Effector CD8-positive, alpha-beta T cell (primary cell): ENCODE measurements around the gene MPPED2.

Experiments used
- DNase-seq: peaks from one replicate; lab custom pipeline; 2025; lab: John Stamatoyannopoulos, UW

MPPED2 gene

DNA sequence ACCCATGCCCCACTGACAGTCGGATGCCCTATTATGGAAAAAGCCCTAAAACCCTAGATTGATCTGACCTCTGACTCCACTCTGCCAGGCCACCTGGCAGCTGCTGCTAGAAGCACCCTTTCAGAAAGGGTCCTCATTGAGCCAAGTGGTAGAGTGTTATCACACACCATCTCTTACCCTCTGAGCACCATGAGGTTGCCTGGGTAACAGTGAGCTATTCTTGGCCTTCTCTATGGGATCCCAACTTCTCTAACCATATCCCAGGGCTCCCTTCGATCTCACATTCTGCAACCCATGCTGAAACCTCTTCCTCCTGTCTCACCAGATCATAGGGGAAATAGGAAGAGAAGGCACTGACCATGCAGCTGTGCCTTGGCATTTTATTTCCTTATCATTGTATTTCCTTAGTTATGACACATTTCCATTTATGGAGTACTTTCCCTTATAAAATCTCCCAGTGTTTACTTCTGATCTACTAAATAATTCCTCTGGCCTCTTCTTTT is 52.7 kb downstream of the MPPED2 start:
- DNase-seq: no peak

DNA sequence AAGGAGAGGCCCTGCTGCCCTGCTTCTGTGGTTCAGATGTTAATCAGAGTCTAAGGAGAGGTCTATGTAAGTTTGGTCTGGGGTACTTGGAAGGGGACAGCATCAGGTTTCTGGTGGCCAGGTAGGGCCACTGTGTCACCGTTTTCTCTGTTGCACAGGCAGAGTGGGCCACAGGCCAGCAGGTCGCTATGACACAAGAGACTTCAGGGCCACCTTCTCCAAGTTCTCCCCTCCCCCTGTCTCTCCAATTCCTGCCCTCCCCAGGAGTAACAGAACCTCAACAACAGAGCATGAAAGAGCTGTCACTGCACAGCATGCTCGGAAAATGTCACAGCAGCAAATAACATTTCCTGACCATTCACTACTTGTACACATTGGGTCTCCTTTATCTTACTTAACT is 58.6 kb downstream of the MPPED2 start:
- no peak for DNase-seq

DNA sequence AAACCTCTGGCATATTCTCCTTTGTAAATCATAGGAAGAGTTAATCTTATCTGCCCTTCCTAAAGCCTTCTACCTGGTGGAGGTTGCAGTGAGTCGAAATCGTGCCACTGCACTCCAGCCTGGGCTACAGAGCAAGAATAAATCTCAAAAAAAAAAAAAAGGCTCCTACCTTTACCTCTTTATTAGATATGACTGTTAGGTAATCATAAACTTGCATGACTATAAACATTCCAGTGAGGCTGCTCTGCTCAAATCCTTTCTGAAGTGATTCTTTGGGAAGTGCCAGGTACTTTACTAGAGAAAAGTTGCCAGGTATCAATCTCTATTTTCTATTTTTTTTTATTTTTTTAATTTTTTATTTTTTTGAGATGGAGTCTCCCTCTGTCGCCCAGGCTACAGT is 59.6 kb downstream of the MPPED2 start:
- no peak for DNase-seq

DNA sequence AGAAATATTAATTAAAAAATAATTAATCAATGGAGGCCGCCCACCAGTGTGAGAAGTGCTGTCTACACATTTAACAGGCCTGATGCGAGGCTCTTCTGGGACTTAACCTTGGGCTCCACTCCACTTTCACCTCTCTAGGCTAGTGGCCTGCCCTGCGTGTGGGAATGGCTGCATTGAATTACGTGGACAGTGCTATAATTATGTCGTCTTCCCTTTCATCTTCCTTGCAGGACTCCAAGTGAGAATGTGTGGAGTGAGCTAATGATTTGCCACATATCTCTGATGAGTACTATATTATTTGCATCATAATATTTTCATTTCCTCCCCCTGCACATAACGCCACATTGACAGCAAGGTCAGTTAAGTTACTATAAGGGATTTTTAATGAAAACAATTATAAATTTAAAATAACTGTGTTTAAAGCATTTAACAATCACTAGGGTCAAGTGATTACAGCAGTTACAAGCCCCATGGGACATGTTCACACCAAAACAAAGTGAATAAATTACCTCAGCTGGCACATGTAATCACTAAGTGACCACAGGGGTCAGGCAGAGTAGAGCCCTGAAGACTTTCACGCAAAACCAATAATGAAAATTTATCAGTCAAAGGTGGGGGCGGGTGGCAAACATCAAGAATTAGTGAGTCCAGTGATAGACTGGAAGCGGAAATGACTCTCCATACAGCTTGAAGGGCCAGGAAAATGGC is 63.5 kb downstream of the MPPED2 start:
- DNase-seq: no peak

DNA sequence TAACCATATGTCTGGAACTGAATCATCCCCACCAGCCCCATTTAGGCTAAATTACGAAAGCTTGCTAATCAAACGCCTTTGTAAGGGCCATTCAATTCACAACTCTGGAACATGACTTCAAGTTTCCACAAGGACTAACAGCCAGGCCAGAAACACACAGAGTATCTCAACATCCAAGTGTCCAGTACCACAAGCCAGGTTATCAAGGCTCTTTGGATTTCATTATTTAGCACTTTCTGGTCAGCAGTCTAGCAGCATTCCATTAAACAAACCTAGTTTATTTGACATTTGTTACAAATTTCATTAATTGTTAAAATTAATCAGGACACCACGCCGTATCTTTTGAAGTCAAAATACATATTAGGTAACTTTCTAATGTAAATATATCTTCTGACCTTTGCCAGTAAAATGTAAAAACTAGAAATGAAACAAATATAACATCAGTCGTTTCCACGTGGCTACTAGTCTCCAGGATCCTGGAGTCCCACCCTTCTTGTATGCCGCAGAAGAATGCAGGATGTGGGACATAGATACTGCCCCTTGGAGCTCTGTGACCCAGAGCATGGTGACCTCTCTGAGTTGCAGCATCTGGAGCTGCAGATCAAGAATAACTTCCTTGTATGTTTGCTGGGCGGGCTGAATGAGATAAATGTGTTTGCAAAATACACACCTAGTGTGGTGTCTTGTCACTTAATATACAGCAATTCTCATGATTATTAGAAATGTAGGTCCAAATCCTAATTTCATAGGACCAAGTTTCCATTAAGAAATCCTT is 64.7 kb downstream of the MPPED2 start:
- no peak for DNase-seq

DNA sequence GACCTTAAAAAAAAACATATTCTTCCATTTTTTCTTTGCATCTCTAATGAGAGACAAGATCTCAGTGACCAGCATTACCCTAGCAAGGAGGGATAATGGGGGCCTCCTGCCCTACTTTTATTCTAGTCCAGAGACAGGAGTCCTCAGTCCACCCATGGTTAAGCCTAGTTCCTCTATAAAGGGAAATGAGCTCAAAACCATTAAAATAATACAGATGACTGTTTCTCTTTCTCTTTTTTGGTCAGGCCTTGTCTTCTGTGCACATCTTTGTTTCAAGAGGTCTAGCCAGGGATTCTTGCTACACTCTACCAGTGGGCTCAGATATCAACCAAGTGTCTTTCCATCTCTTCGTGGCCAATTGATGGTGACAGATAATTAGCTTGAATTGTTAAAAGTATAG is 73.1 kb downstream of the MPPED2 start:
- no peak for DNase-seq

DNA sequence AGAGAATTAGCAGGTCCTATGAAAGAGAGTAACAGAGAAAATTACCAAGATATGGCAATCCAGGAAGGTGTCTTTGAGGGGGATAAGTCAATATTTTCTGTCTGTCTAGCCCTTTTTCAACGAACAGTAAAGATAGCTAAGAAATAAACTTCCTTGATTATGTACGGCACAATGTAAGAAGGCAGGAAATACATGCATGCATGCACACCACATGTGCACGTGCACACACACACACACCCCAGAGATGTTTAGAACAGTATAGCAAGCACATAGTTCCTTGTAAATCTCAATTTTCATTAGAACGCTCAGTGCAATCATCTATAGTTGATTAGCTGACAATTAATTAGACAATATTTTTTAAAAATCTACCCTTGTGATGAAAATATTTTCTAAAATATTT is 74.7 kb downstream of the MPPED2 start:
- DNase-seq: no peak

DNA sequence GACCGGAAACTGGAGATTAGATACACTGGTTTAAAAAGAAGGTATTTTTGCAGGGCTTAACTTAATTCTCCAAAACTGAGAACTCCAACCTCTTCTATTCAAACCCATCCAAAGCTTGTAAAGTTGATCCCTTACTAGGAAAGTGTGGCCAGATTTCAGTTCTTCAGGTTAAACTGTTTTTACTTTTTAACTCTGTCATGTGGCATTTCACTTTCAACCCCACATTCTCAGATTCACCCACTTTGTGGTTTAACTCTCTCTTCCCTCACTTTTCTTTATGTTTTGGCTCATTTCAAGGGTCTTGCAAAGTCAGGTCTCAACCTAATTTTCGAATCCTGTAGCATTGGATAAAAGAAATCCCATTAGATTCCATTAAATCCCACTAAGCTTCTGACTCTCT is 75.4 kb downstream of the MPPED2 start:
- no peak for DNase-seq

DNA sequence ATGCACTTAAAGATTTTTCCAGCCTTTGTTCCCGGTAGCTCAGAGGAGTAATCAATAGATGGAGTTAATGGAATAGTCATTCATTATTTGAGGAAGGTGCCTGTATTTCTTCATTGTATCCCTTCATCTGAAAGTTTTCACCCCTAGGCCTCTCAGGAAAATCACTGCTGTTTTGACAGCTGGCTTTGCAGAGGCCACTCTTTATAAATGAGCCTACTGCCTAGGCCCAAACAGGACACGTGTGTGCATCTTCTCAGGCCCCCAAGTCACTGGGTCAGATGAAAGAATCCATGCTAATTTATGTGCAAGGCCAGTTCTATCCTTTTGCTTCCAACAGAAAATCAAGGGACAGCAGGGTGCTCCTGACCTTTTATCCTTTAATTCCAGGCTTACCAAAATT is 76.8 kb downstream of the MPPED2 start:
- no peak for DNase-seq

DNA sequence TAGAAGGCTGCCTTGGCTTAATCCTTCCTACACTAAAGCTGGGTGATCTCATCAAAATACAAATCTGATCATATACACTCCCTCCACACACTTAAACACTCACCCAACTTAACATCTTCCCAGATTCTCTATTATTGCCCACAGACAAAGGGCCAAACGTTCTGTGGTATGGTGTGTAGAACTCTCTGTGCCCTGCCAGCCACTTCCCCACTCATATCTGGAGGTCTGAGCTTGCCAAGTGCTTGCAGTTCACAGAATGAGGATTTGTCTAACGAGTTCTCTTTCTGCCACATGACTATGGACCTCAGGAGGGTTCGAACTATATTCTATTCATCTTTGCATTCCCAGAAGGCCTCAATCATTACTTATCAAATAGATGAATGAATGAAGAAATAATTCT is 77.6 kb downstream of the MPPED2 start:
- no peak for DNase-seq

DNA sequence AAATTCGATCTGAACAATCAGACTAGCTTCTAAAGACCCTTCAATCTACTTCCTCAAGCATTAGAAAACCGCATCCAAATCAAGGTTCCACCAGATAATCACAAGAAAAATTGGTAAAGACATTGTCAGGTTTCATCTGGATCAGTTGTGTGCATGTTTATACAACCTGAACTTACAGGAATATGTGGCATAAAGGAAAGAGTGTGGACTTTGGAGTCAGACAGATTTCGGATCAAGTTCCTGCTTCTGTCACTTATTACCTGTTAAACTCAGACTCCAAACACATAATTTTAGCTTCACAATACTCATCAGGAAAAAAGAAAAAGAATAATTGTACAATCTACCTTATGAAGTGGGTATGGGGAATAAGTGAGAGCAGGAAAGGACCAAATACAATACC is 80.5 kb downstream of the MPPED2 start:
- DNase-seq: no peak

DNA sequence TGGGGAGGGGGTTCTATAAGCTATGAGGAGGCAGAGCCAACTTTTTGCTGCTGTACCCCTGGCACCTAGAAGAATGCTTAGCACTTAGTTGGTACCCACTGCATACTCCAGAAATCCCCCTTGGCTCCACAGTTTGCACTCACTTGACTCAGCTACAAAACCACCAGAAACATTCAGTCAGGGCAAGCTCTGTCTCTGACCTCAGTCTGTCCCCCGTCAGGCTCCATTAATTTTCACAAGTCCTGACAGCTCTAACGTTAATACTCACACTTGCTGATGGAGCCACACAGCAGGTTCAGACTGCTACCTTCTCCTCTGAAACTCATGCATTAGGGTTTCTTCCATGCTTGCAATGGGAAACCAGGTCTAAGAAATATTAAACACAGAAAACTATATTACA is 81.7 kb downstream of the MPPED2 start:
- DNase-seq: no peak

DNA sequence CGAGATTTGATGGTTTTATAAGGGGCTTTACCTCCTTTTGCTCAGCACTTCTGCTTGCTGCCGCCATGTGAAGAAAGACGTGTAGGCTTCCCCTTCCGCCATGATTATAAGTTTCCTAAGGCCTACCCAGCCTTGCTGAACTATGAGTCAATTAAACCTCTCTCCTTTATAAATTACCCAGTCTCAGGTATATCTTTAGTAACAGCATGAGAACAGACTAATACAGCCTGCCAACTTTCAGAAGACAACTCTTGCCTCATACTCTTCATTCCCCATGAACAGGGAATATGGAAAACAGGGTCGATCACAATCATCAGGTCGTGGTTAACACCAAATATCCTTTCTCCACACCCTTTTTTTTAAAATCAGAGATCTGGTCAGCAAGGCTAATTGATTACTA is 83.0 kb downstream of the MPPED2 start:
- DNase-seq: no peak

DNA sequence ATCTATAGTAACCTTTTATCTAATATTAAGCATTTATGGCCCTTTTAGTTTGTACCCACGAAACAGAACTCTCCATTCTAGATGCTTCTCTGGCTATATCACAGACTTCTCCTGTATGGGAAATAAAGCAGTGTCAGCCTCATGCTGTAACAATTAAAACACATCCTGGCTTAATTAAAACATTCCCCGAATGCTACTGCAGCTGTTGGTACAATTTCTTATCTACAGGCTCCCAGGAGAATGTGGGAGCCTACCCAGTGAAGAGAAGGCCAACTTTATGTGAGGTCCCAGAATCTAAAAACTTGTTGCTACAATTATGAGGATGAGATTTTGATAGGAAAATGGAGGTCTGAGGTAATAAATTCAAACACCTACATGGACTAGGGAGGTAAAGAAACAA is 83.8 kb downstream of the MPPED2 start:
- no peak for DNase-seq

DNA sequence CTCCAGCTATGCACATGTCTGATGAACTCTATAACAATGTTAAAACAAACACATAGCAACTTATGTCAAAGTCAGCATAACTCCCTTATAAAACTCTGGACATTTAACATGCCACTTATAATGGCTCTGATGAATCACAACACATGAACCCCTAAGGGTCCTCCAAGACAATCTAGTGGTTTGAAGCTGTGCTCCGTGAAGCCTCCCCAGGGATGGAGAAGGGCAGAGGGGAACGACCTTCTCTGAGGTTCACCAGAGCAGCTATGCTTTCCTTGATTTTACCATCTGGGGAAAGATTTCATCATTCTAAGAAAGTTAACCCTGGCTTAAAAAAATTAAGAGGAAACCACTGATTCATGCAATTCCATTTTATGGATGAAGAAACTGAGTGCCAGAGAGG is 84.4 kb downstream of the MPPED2 start:
- no peak for DNase-seq

DNA sequence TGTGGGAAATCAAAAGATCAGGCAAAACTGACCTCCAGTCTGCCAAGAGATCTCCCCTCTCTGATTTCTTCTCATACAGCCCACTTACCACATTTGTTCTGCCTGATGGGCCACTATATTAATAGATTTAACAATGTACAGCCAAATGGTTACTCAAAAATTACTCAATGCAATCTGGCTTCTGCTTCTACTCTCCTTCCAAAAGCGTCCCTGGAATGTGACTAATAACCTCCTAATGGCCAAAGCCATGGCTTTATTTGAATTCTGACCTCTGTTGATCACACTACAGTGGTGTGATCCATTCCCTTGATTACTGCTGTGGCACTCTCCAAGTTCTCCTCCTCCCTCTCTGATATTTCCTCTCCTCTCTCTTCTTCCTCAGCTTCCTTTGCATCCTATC is 86.2 kb downstream of the MPPED2 start:
- DNase-seq: no peak

DNA sequence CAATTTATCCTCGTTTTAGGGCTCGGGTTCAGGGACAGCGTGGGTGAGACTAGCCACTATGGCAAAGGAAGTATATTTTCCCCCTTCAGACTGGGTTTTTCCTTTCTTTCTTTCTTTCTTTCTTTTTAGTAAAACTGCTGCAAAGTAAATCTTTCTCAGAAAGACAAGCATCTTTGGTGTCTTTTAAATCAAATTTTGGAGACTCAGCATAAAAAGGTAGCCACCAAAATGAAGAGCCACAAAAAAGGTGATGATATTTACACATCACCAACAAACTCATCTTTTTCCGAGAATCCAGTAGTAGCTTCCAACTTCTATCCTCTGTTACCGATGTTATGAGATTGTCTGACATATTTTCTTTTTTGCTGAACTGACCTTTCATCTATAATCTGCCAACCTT is 88.6 kb downstream of the MPPED2 start:
- DNase-seq: no peak

DNA sequence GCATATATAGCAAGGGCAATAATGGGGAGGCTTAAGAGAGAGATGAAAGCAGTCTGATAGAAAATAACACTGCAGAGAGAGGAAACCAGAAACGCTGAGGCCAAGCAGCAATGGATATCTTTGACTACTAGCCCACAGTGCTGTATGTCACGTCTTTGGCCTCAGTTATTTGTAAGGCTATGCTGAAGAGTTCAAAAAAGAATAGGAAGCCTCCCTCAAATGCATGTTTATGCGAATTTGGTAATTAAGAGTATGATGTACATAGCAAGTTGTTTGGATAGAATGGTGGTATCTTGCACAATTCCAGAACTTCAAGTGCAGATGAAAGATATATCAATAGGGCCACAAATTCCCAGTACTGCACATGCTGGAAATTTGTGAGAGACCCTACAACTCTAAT is 89.2 kb downstream of the MPPED2 start:
- no peak for DNase-seq

DNA sequence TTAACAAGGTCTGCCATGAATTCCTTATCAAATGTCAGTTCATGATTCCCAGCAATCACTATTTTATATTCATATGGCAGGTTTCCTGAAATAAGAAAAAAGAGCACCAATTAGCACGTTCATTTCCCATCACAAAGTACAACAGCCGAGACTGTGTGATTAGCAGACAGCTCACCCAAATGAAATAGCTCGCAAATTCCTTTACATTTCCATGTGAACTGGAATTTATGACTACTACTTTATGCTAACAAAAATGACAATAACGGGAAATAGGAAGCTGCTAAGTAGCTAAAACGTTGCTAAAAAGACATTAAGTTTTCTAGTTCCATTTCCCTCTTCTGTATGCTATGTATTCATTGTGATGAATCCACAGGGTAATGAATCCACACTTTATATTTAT is 90.7 kb downstream of the MPPED2 start:
- no peak for DNase-seq

DNA sequence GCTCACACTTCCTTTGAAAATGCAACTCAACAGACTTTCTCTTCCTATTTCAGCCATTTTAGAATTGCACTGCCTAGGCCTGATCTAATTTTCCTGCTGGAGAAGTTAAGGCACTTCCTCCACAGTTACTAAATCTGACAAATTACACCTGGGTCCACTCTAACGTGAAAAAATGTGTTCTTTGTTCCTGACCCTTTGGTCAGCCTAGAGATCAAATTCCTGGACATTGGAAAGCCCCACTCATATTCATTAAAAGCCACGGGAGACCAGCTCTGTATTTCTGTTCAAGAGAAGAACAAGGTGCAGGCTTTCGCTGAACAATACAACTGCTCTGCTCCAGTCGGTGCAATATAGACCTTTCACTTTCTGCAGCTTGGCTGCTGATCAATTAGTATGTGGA is 96.6 kb downstream of the MPPED2 start:
- DNase-seq: no peak

DNA sequence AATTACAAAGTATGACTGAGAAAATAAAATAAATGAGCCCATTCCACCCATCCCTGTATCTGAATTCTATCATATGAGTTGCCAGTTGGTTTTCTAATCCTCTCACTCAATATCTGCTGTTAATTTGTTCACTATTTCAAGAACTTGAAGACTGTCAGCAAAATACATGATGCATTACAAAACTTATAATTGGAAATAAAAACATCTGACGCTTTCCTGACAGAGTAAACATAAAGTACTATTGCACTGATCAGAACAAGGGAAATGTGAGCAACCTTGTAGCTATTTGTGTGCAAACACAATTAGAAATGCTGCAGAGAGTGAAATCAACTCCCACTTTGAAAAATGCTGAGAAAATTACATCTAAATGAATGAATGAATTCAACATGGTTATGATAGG is 97.1 kb downstream of the MPPED2 start:
- DNase-seq: no peak

DNA sequence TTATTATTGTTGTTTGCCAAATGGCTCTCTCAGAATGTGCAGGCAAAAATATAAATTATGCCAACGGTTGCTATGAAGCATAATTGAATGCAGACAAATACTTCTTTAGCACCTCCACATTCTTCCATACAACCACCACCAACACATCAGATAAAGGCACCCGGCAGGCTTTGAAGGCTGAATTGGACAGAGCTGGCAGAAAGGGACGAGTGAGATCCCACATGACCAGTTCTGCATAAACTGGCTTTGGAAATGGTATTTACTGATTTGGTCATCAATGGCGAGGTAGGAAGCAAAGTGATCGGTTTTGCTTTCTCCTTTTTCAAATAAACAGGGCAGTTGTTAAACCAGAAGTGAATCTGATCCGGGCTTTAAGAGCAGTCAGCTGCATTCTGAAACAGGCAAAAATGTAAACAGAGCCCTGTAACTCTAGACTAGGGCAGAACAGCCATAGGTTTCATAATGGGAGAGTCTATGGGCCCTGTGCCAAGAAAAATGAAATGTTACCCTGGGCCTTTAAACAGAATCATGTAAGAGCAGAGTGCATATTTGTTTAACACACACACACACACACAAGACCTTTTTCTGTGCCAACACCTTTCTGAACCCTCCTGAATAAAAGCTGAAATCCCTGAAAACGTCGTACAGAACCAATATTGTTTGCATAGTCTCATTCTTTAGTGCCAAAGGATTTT is 97.7 kb downstream of the MPPED2 start:
- no peak for DNase-seq
